ENCODE measurements around the gene CLIC5. TPM values are rescaled to one million over a fixed set of nuclear protein-coding genes. Genes with fewer than 3 reads are reported as not detected.

CLIC5 gene
- polyA plus RNA-seq, 1 donor (not counting 4 experiments of a cell fraction or from before 2014, with no cell fraction given) = 0.09 TPM

- no peaks in the 10 kb centered on the region for H3K4me1 ChIP-seq (ENCODE audit: control insufficient read depth, extremely low read depth, insufficient read depth, low read length)
- DNase-seq (ENCODE audit: low read depth, low spot score) = no peak
- no peaks in the 10 kb centered on the region for H4K20me1 ChIP-seq (ENCODE audit: control insufficient read depth, extremely low read depth, insufficient read depth, low read length)
- H3K27me3 ChIP-seq (ENCODE audit: control insufficient read depth, extremely low read depth, insufficient read depth, low read length) = no peaks in the 10 kb centered on the region
- H3K27ac ChIP-seq (ENCODE audit: control insufficient read depth, insufficient read depth, low read length) = no peak overlapping the region
- no peak for FAIRE-seq
- H3K4me3 ChIP-seq (ENCODE audit: control insufficient read depth in 2 of 3, extremely low read depth in 1 of 3, insufficient read depth in 2 of 3, low read depth in 1 of 3, low read length in 3 of 3) = no peak overlapping the region
- H3K9me1 ChIP-seq (ENCODE audit: control insufficient read depth, extremely low read depth, insufficient read depth, low read length) = no peaks in the 10 kb centered on the region
- H2AFZ ChIP-seq (ENCODE audit: control insufficient read depth, low read length) = no peak overlapping the region
- no peaks in the 10 kb centered on the region for H3K79me2 ChIP-seq (ENCODE audit: control insufficient read depth, insufficient read depth, low read length)
- no peak overlapping the region for H3K4me2 ChIP-seq (ENCODE audit: control insufficient read depth, extremely low read depth, insufficient read depth, low read depth, low read length)
- H3K36me3 ChIP-seq (ENCODE audit: control insufficient read depth in 2 of 2, extremely low read depth in 1 of 2, insufficient read depth in 2 of 2, low read length in 2 of 2) = no peaks in the 10 kb centered on the region
- no peak overlapping the region for H3K9ac ChIP-seq (ENCODE audit: control insufficient read depth, extremely low read depth, insufficient read depth, low read length)
- no peaks in the 10 kb centered on the region for H3K9me3 ChIP-seq (ENCODE audit: control insufficient read depth, low read depth, low read length)
- no peak for TF ChIP-seq EZH2 (IDR thresholded peaks at IDR 0.05; ENCODE audit: low read length)
- no peak for TF ChIP-seq CTCF (optimal IDR thresholded peaks at IDR 0.05 in 1 of 3, IDR thresholded peaks at IDR 0.05 in 1 of 3, conservative IDR thresholded peaks at IDR 0.05 in 1 of 3; ENCODE audit: extremely low read depth in 1 of 3, insufficient read depth in 2 of 3, low read length in 3 of 3)
- dilution Hi-C loops (cut with MboI; ENCODE audit: extremely low pct_ligation_motif_present, low sequenced_read_pairs) = no loop called here
Measured at GRCh38 chr6:46023216-46023915, 7.7 kb upstream of the CLIC5 start.

GRCh38 chr6:46022106-46022948 lies 6.7 kb upstream of the CLIC5 start:
- no peaks in the 10 kb centered on the region for H3K4me1 ChIP-seq (ENCODE audit: control insufficient read depth, extremely low read depth, insufficient read depth, low read length)
- no peaks in the 10 kb centered on the region for H3K9me3 ChIP-seq (ENCODE audit: control insufficient read depth, low read depth, low read length)
- H3K27ac ChIP-seq (ENCODE audit: control insufficient read depth, insufficient read depth, low read length) = no peak overlapping the region
- FAIRE-seq (no peak), DNase-seq (ENCODE audit: low read depth, low spot score) (no peak)
- H3K27me3 ChIP-seq (ENCODE audit: control insufficient read depth, extremely low read depth, insufficient read depth, low read length) = no peaks in the 10 kb centered on the region
- H3K9me1 ChIP-seq (ENCODE audit: control insufficient read depth, extremely low read depth, insufficient read depth, low read length) = no peaks in the 10 kb centered on the region
- H3K4me2 ChIP-seq (ENCODE audit: control insufficient read depth, extremely low read depth, insufficient read depth, low read depth, low read length) = no peak overlapping the region
- H4K20me1 ChIP-seq (ENCODE audit: control insufficient read depth, extremely low read depth, insufficient read depth, low read length) = no peaks in the 10 kb centered on the region
- H3K36me3 ChIP-seq (ENCODE audit: control insufficient read depth in 2 of 2, extremely low read depth in 1 of 2, insufficient read depth in 2 of 2, low read length in 2 of 2) = no peaks in the 10 kb centered on the region
- H3K9ac ChIP-seq (ENCODE audit: control insufficient read depth, extremely low read depth, insufficient read depth, low read length) = no peak overlapping the region
- H3K79me2 ChIP-seq (ENCODE audit: control insufficient read depth, insufficient read depth, low read length) = no peaks in the 10 kb centered on the region
- H3K4me3 ChIP-seq (ENCODE audit: control insufficient read depth in 2 of 3, extremely low read depth in 1 of 3, insufficient read depth in 2 of 3, low read depth in 1 of 3, low read length in 3 of 3) = no peak overlapping the region
- dilution Hi-C loops (cut with MboI; ENCODE audit: extremely low pct_ligation_motif_present, low sequenced_read_pairs) = no loop called here
- no peak for TF ChIP-seq CTCF (optimal IDR thresholded peaks at IDR 0.05 in 1 of 3, IDR thresholded peaks at IDR 0.05 in 1 of 3, conservative IDR thresholded peaks at IDR 0.05 in 1 of 3; ENCODE audit: extremely low read depth in 1 of 3, insufficient read depth in 2 of 3, low read length in 3 of 3)
- TF ChIP-seq EZH2 (IDR thresholded peaks at IDR 0.05; ENCODE audit: low read length) = no peak
- no peak overlapping the region for H2AFZ ChIP-seq (ENCODE audit: control insufficient read depth, low read length)
